ENCODE results near the gene DDAH1. TPM values are rescaled to one million over a fixed set of nuclear protein-coding genes. Genes with fewer than 3 reads are reported as not detected.

The DDAH1 gene
- total and polyA plus RNA-seq, 2 of the 8 experiments (the other 6 are each of a cell fraction or from before 2014, with no cell fraction given), result 22.8 to 54.5 TPM

GRCh38 chr1:85326851-85327250 lies 138.1 kb downstream of the DDAH1 start:
- Histone ChIP-seq H3K27me3 (replicated peaks in 1 of 4; ENCODE audit: control insufficient read depth in 3 of 4, extremely low read depth in 1 of 4, insufficient read depth in 3 of 4, low read length in 3 of 4) (no peaks in the 10 kb centered on the region), H4K5ac (ENCODE audit: insufficient read length, low read depth, low read length) (no peak overlapping the region), H3K4me1 (replicated peaks in 1 of 4; ENCODE audit: control insufficient read depth in 3 of 4, insufficient read depth in 4 of 4, low read length in 3 of 4) (peaks cover 0 to 20% (median 5%) of the 10 kb centered on the region in 4 experiments; a peak in 5 of 7 replicates), H2BK12ac (ENCODE audit: low read depth, low read length) (no peak overlapping the region), H3K4me3 (ENCODE audit: extremely low read depth in 1 of 4, insufficient read depth in 2 of 4, low read depth in 3 of 4, low read length in 4 of 4) (no peak overlapping the region), H4K8ac (ENCODE audit: extremely low read depth, insufficient read depth, low read length) (no peak overlapping the region), H2AK5ac (ENCODE audit: low read depth, low read length) (no peak overlapping the region), H3K23me2 (ENCODE audit: low read depth, low read length) (no peaks in the 10 kb centered on the region), H3K4ac (replicated peaks; ENCODE audit: insufficient read length, low read depth, low read length) (no peak overlapping the region), H2BK5ac (ENCODE audit: low read depth, low read length) (no peak overlapping the region), H3K79me2 (ENCODE audit: control insufficient read depth in 1 of 2, insufficient read depth in 2 of 2, low read length in 2 of 2) (no peaks in the 10 kb centered on the region), H4K20me1 (replicated peaks in 1 of 2; ENCODE audit: control insufficient read depth in 1 of 2, insufficient read depth in 2 of 2, low read length in 2 of 2) (no peaks in the 10 kb centered on the region), H3K23ac (ENCODE audit: insufficient read length) (no peak overlapping the region), H3K4me2 (ENCODE audit: insufficient read depth in 1 of 2, low read depth in 2 of 2, low read length in 2 of 2) (no peak overlapping the region), H3K18ac (ENCODE audit: extremely low read depth, low read length) (peak overlapping the region; percentile 4; the same call in 1 of the 2 replicates), H3K56ac (replicated peaks; ENCODE audit: insufficient read length, low read depth, low read length) (no peak overlapping the region), H4K91ac (replicated peaks; ENCODE audit: insufficient read length, low read length) (no peak overlapping the region), H3K36me3 (ENCODE audit: control insufficient read depth in 2 of 4, insufficient read depth in 4 of 4, low read length in 3 of 4) (no peaks in the 10 kb centered on the region), H3K9me3 (ENCODE audit: insufficient read depth in 2 of 2, low read depth in 1 of 2, low read length in 1 of 2) (no peaks in the 10 kb centered on the region), H2AFZ (ENCODE audit: low read length) (no peak overlapping the region), H3K79me1 (ENCODE audit: low read depth, low read length) (no peaks in the 10 kb centered on the region), H2BK20ac (ENCODE audit: low read length) (no peak overlapping the region), H2BK15ac (ENCODE audit: low read length) (no peak overlapping the region), H3K9ac (replicated peaks in 1 of 4; ENCODE audit: extremely low read depth in 1 of 4, low read depth in 3 of 4, low read length in 3 of 4) (no peak overlapping the region), H3K27ac (ENCODE audit: low read depth, low read length) (no peak overlapping the region), H3K14ac (ENCODE audit: insufficient read length) (no peak overlapping the region), H2BK120ac (replicated peaks; ENCODE audit: low read depth, low read length) (no peak overlapping the region)
- no peak for DNase-seq (ENCODE audit: low read depth in 1 of 2, low spot score in 2 of 2)
- ChIA-PET POLR2A (ENCODE audit: partially characterized antibody) (interaction anchor here (0.7 to 1.9 kb wide), 2 partner anchors 12 to 257 kb away, joined by 3 to 5 read pairs; no protein-coding TSS in a partner anchor), CTCF (ENCODE audit: partially characterized antibody) (interaction anchor here (0.7 kb wide), 1 partner anchor 17 kb away, joined by 3 read pairs; no protein-coding TSS in a partner anchor)
- no peak for TF ChIP-seq TAF7 (optimal IDR thresholded peaks at IDR 0.05; ENCODE audit: borderline replicate concordance, low read depth, low read length)
- no peak for TF ChIP-seq SAP30 (IDR thresholded peaks at IDR 0.05; ENCODE audit: insufficient read depth, insufficient replicate concordance, low read length)
- no peak for TF ChIP-seq CTBP2 (IDR thresholded peaks at IDR 0.05; ENCODE audit: borderline replicate concordance, insufficient read depth, insufficient read length, low read length)
- TF ChIP-seq ASH2L (IDR thresholded peaks at IDR 0.05; ENCODE audit: low read length), result no peak
- WGBS, 2 experiments (ENCODE audit: extremely low coverage in 1 of 2, insufficient coverage in 1 of 2, insufficient read length in 1 of 2, insufficient replicate concordance in 2 of 2, low coverage in 1 of 2, low lambda C conversion rate in 2 of 2, missing lambda C conversion rate in 1 of 2), result 85% methylated on average over 5 of the region's 5 CpGs; no CpG with 5 or more reads in 1 of the 2 experiments
- no peak for FAIRE-seq
